ENCODE results near the gene DAPK3.

DNA sequence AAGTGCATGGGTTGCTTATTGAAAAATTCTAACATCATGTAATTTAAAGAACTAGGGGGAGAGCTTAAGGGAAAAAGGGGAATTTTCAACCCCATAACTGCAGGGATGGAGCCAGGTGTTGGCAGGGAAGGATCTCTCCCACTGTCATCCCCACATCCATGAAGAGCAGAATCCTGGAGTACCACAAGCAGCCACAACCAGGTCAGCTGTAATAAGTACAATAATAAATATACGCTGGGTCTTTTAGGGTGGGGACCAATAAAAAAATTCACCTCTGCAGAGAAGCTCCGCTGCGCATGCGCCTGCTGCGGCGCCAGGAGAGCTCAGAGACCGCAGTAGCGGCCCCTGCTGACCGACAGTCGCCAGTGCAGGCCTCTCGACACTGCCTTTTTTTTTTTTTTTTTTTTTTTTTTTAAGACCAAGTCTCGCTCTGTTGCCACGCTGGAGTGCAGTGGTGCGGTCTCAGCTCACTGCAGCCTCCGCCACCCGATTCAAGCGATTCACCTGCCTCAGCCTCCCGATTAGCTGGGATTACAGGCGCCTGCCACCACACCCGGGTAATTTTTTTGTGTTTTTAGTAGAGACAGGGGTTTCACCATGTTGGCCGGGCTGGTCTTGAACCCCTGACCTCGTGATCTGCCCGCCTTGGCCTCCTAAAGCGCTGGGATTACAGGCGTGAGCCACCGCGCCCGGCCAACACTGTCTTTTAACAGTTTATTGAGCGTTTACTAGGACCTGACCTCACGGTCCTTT lies 16.9 kb upstream of the DAPK3 start:
- no peak for TF ChIP-seq GATA2 (IDR thresholded peaks at IDR 0.05; ENCODE audit: low read depth, low read length)
- TF ChIP-seq GATA3 (IDR thresholded peaks at IDR 0.05; ENCODE audit: low read depth, low read length): no peak
